ENCODE results near the gene EP400.

GRCh38 chr12:131983026-131983425 is 33.3 kb downstream of the EP400 start:
- TF ChIP-seq CTCF (IDR thresholded peaks at IDR 0.05) (no peak), POLR2A (IDR thresholded peaks at IDR 0.05) (no peak), POLR2AphosphoS5 (IDR thresholded peaks at IDR 0.05) (no peak)

Measured in gastroesophageal sphincter (tissue), 3 donors.